HepG2 (cell line): ENCODE data around the gene TSSK6. TPM values are rescaled to one million over a fixed set of nuclear protein-coding genes. Genes with fewer than 3 reads are reported as not detected.

Experiments used
- ATAC-seq: fragments of 200-7000 bp; cut with Tn5 transposase; 3 replicates; pipeline ENCODE4 v1.9.1; 2020; ENCODE audit warnings: mild to moderate bottlenecking, moderate library complexity
- BruUV-seq: library from RNA; stranded (reverse); fragments of 400-500 nt; replicated peaks from 2 replicates; lab custom pipeline; 2021; lab: Mats Ljungman, UMichigan
- CTCF ChIA-PET: fragments of 300-600 bp; formaldehyde crosslinking; extraction: SDS; loops from one replicate; lab custom pipeline; 2021; ENCODE audit warnings: low total read pairs, inconsistent platforms, low intra/inter-chr PET ratio; lab: Yijun Ruan, JAX
- POLR2A ChIA-PET: fragments of 350-600 bp; sonication (Branson Sonifier 250); formaldehyde crosslinking; loops from one replicate; lab custom pipeline; 2020; ENCODE audit warnings: antibody characterized with exemption, inconsistent platforms; lab: Yijun Ruan, JAX
- DNase-seq: peaks from one replicate; pipeline ENCODE4 v3.0.0-alpha.2; 2015; ENCODE audit warnings: low spot score
- FAIRE-seq: peaks from 3 replicates; lab custom pipeline; 2011; peaks lifted over from hg19 to GRCh38; lab: Jason Lieb, UNC
- H2AFZ ChIP-seq: one replicate; pipeline ENCODE4 v1.6.1; 2011; ENCODE audit warnings: low read length, inconsistent platforms
- H3K27ac ChIP-seq: fragments of 300-600 bp; 3 replicates; pipeline ENCODE4 v1.8.0; 2011; ENCODE audit warnings: mixed run types, mild to moderate bottlenecking, mixed read lengths, low read length, inconsistent platforms; ENCODE audit not compliant: insufficient read depth; ENCODE audit errors: extremely low read length
- H3K27me3 ChIP-seq, 2 experiments: fragments of 200-600 bp in 1 of 2; 2 replicates in 1 of 2; 3 replicates in 1 of 2; pipeline versions ENCODE4 v1.6.0 to v1.8.0; 2011; ENCODE audit warnings: low read length in 2 of 2, mild to moderate bottlenecking in 2 of 2, moderate library complexity in 2 of 2, inconsistent platforms in 1 of 2; ENCODE audit not compliant: insufficient read depth in 2 of 2, control insufficient read depth in 1 of 2
- H3K36me3 ChIP-seq, 2 experiments: fragments of 200-600 bp in 1 of 2; replicated peaks in 1 of 2; 2 replicates in 1 of 2; 3 replicates in 1 of 2; pipeline versions ENCODE4 v1.5.1 to v1.8.0; 2011; ENCODE audit warnings: low read length in 2 of 2, inconsistent platforms in 1 of 2; ENCODE audit not compliant: insufficient read depth in 2 of 2, control insufficient read depth in 1 of 2
- H3K4me1 ChIP-seq: 2 replicates; pipeline ENCODE4 v1.5.1; 2012; ENCODE audit warnings: low read length, inconsistent platforms; ENCODE audit not compliant: insufficient read depth
- H3K4me2 ChIP-seq: 2 replicates; pipeline ENCODE4 v1.6.0; 2011; ENCODE audit warnings: low read depth, low read length, inconsistent platforms
- H3K4me3 ChIP-seq, 3 experiments: fragments of 200-600 bp in 1 of 3; sonication (generic), shearing (Covaris generic) in 1 of 3; replicated peaks in 1 of 3; 2 replicates each; pipeline ENCODE4 v1.5.1; 2011 to 2016; ENCODE audit warnings: low read length in 3 of 3, inconsistent platforms in 2 of 3, low read depth in 2 of 3, mild to moderate bottlenecking in 2 of 3, control low read depth in 1 of 3, mixed read lengths in 1 of 3; ENCODE audit not compliant: insufficient read depth in 1 of 3
- H3K79me2 ChIP-seq: one replicate; pipeline ENCODE4 v1.6.1; 2011; ENCODE audit warnings: low read length, inconsistent platforms; ENCODE audit not compliant: insufficient read depth
- H3K9ac ChIP-seq: 2 replicates; pipeline ENCODE4 v1.6.0; 2011; ENCODE audit warnings: mild to moderate bottlenecking, low read depth, low read length, inconsistent platforms; ENCODE audit not compliant: insufficient read depth
- H3K9me3 ChIP-seq: 2 replicates; pipeline ENCODE4 v1.5.1; 2012; ENCODE audit warnings: mild to moderate bottlenecking, low read length
- H4K20me1 ChIP-seq: 2 replicates; pipeline ENCODE4 v1.6.0; 2011; ENCODE audit warnings: inconsistent platforms, mild to moderate bottlenecking, low read length, moderate library complexity; ENCODE audit not compliant: insufficient read depth
- ADNP ChIP-seq: sonication (generic); formaldehyde crosslinking; IDR thresholded peaks from 2 replicates; pipeline ENCODE4 v1.4.0; 2020; ENCODE audit warnings: missing genetic modification reagents
- ATF7 ChIP-seq, 2 experiments: fragments of 450-650 bp in 1 of 2; sonication (generic) in 1 of 2; formaldehyde crosslinking in 1 of 2; IDR thresholded peaks; 2 replicates each; pipeline versions ENCODE4 v1.4.0 to v1.6.1; 2016 to 2020; ENCODE audit warnings: antibody characterized with exemption in 1 of 2, mild to moderate bottlenecking in 1 of 2, missing genetic modification reagents in 1 of 2
- GLI4 ChIP-seq: sonication (generic); formaldehyde crosslinking; IDR thresholded peaks from 2 replicates; pipeline ENCODE4 v1.5.1; 2020; ENCODE audit warnings: missing genetic modification reagents, mild to moderate bottlenecking, moderate library complexity, borderline replicate concordance
- HBP1 ChIP-seq: IDR thresholded peaks from 2 replicates; pipeline ENCODE4 v1.6.1; 2016; ENCODE audit warnings: low read depth, control low read depth
- HOXD1 ChIP-seq: sonication (generic); formaldehyde crosslinking; IDR thresholded peaks from 2 replicates; pipeline ENCODE4 v1.5.0; 2020; ENCODE audit warnings: missing genetic modification reagents
- JDP2 ChIP-seq: sonication (generic); formaldehyde crosslinking; IDR thresholded peaks from 2 replicates; pipeline ENCODE4 v1.8.1; 2022; ENCODE audit warnings: missing genetic modification reagents, borderline replicate concordance
- KDM5B ChIP-seq: sonication (generic); formaldehyde crosslinking; IDR thresholded peaks from 2 replicates; pipeline ENCODE4 v1.4.0; 2020; ENCODE audit warnings: missing genetic modification reagents, mild to moderate bottlenecking, borderline replicate concordance
- MATR3 ChIP-seq: sonication (generic); formaldehyde crosslinking; IDR thresholded peaks from 2 replicates; pipeline ENCODE4 v1.4.0; 2020; ENCODE audit warnings: missing genetic modification reagents
- NFYC ChIP-seq: IDR thresholded peaks from 2 replicates; pipeline ENCODE4 v1.6.1; 2016; ENCODE audit warnings: missing genetic modification reagents, missing compliant biosample characterization
- NPAS2 ChIP-seq: sonication (generic); formaldehyde crosslinking; IDR thresholded peaks from 2 replicates; pipeline ENCODE4 v1.8.0; 2022; ENCODE audit warnings: mild to moderate bottlenecking, missing genetic modification reagents, borderline replicate concordance
- SIX4 ChIP-seq: sonication (generic); formaldehyde crosslinking; IDR thresholded peaks from 2 replicates; pipeline ENCODE4 v1.4.0; 2020; ENCODE audit warnings: missing genetic modification reagents
- ZFP36L2 ChIP-seq: sonication (generic); formaldehyde crosslinking; IDR thresholded peaks from 2 replicates; pipeline ENCODE4 v1.4.0; 2020; ENCODE audit warnings: missing genetic modification reagents
- ZNF180 ChIP-seq: sonication (generic); formaldehyde crosslinking; IDR thresholded peaks from 2 replicates; pipeline ENCODE4 v1.4.0; 2020; ENCODE audit warnings: low read depth, missing genetic modification reagents, borderline replicate concordance
- ZNF235 ChIP-seq: sonication (generic); formaldehyde crosslinking; IDR thresholded peaks from 2 replicates; pipeline ENCODE4 v1.8.1; 2023; ENCODE audit warnings: mild to moderate bottlenecking, missing genetic modification reagents, borderline replicate concordance
- WGBS: methylation state at CpG from one replicate; pipeline ENCODE4 v1.1.6; 2017; ENCODE audit warnings: low lambda C conversion rate; 5-methylcytosine and 5-hydroxymethylcytosine counted together
- in situ Hi-C: cut with HindIII; loops from 2 replicates; pipeline ENCODE4 v1.10.0; 2017; ENCODE audit warnings: low pct_unique_long_range_greater_than_20kb; ENCODE audit not compliant: extremely low pct_ligation_motif_present
- intact Hi-C: fragments of 100-400 bp; cut with micrococcal nuclease; formaldehyde crosslinking; loops from one replicate; pipeline ENCODE4 v1.10.0; 2022; ENCODE audit not compliant: unreplicated experiment
- polyA plus RNA-seq, 8 experiments: library from polyadenylated mRNA; depleted of rRNA in 3 of 8; stranded (reverse) in 7 of 8; unstranded in 1 of 8; fragments of >200 nt; fragmentation: Illumina TruSeq in 4 of 8; extraction: Trizol in 4 of 8; gene quantifications; 2 replicates each; pipeline versions ENCODE4 v1.2.1 to v1.2.3, GENCODE V29; 2011 to 2016; ENCODE audit warnings: low read depth in 4 of 8, missing spikeins in 1 of 8, mixed read lengths in 1 of 8; ENCODE audit not compliant: insufficient read depth in 1 of 8
- total RNA-seq, 5 experiments: library from RNA; depleted of rRNA; stranded (reverse); fragments of >200 nt; fragmentation: Illumina TruSeq; extraction: Trizol; gene quantifications; 2 replicates each; pipeline ENCODE4 v1.2.3, GENCODE V29; 2016; ENCODE audit warnings: low read depth in 1 of 5
- TF ChIP-seq, protein P1 (sequence below): IDR thresholded peaks from 2 replicates; pipeline ENCODE4 v1.6.1; 2016; ENCODE audit warnings: missing compliant biosample characterization, missing genetic modification reagents, borderline replicate concordance

The TSSK6 gene
- total and polyA plus RNA-seq, 2 of the 13 experiments (the other 11 are each of a cell fraction or from before 2014, with no cell fraction given) = 0.71 to 1.2 TPM

DNA sequence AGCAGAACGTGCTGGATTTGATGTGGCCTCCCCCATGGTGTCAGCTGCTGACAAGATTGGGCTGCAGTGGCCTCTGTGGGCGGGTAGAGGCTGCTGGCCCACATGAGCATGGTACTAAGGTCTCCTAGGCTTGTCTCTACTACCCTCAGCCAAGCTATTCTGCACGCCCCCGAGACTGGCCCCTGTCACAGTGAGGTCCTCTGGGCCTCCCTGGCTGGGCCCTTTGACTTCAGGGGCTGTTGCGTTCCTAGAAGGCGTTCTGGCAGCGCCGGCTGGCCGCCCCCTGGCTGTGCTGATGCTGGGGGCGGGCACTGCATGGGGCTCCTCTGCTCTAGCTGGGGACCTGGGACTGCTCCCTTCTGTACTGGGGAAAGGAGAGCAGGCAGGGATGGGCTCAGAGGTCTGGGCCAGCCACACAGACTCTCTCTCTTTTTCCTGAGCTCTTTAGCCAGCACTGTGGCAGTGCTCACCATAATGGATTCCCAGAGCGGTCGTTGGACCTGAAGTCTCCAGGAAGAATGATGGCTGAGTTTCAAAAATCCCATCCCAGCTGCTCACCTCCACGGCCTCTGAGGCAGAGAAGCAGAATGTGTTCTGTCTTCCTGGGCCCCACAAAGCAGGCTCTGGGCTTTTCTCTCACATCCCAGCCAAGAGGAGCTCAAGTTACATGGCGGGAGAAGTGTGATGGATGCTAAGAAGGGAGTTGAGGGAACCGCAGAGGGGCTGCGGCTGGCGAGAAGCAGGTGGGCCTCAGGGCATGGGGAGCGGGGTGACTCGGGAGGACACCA is 32.3 kb downstream of the TSSK6 start:
- ATAC-seq (no peak; the same call in 2 of the 3 replicates), DNase-seq (no peak), FAIRE-seq (no peak)
- POLR2A ChIA-PET = no interaction called here
- Histone ChIP-seq H3K79me2 (peaks cover 10% of the 10 kb centered on the region), H3K27ac (no peak overlapping the region), H3K9me3 (no peaks in the 10 kb centered on the region), H3K9ac (no peak overlapping the region), H2AFZ (no peak overlapping the region), H3K36me3 (peaks cover 6 to 34% of the 10 kb centered on the region in 2 experiments; a peak in 4 of 5 replicates), H3K4me1 (peaks cover 20% of the 10 kb centered on the region), H4K20me1 (0 out of 2 replicates have a peak, but pooled peaks cover 3% of the 10 kb centered on the region), H3K27me3 (no peaks in the 10 kb centered on the region), H3K4me3 (no peak overlapping the region), H3K4me2 (no peak overlapping the region)
- intact Hi-C loops (no loop called here), in situ Hi-C loops (no loop called here)
- TF ChIP-seq ZNF180 (no peak), ATF7 (IDR thresholded peaks at IDR 0.05) (no peak), ATF7 (CRISPR knock-in tag; IDR thresholded peaks at IDR 0.05) (no peak), SIX4 (CRISPR knock-in tag) (no peak), ZFP36L2 (CRISPR knock-in tag) (no peak)
- WGBS = 93% methylated on average over 11 of the region's 19 CpGs
- no TSS peak for BruUV-seq
- CTCF ChIA-PET = no interaction called here

DNA sequence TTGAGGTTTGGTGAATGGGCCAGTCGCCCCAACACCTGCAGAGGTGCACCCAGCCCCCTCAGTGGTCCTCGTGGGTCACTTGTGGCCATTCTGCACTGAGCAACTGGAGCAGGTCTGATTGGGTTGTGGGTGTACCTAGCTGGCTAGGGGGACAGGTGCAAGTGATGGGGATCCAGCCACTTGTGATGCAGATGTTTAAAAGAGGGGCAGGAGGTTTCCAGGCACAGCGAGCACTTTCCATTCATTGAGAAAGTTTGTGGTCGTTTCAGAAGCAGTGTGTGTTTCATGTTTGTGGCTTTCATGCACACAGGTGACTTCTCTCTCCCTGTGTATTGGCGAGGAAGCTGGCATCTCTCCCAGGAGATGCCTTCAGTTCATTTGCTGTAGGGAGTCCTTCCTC is 34.7 kb downstream of the TSSK6 start:
- TF ChIP-seq ZNF235 (CRISPR knock-in tag) = no peak
- no peak for TF ChIP-seq GLI4 (CRISPR knock-in tag)
- TF ChIP-seq MATR3 (CRISPR knock-in tag) = no peak
- no peak for TF ChIP-seq HOXD1 (CRISPR knock-in tag)
- TF ChIP-seq NFYC (CRISPR knock-in tag) = no peak
- TF ChIP-seq, protein P1, sequence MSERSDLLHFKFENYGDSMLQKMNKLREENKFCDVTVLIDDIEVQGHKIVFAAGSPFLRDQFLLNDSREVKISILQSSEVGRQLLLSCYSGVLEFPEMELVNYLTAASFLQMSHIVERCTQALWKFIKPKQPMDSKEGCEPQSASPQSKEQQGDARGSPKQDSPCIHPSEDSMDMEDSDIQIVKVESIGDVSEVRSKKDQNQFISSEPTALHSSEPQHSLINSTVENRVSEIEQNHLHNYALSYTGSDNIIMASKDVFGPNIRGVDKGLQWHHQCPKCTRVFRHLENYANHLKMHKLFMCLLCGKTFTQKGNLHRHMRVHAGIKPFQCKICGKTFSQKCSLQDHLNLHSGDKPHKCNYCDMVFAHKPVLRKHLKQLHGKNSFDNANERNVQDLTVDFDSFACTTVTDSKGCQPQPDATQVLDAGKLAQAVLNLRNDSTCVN (CRISPR knock-in tag) = no peak
- TF ChIP-seq JDP2 (CRISPR knock-in tag) = no peak
- no peak for TF ChIP-seq HBP1 (CRISPR knock-in tag)
- no peak for TF ChIP-seq ADNP (CRISPR knock-in tag)
- no peak for TF ChIP-seq KDM5B (CRISPR knock-in tag)
- no peak for TF ChIP-seq NPAS2
- no peaks in the 10 kb centered on the region for H3K9me3 ChIP-seq
- intact Hi-C loops (no loop called here), in situ Hi-C loops (no loop called here)
- ATAC-seq (no peak), DNase-seq (no peak), FAIRE-seq (no peak)
- H3K4me3 ChIP-seq = no peak overlapping the region
- H3K27ac ChIP-seq = no peak overlapping the region
- POLR2A ChIA-PET = interaction anchor here (1.2 kb wide), 1 partner anchor 11 kb away, joined by 3 read pairs; no protein-coding TSS in a partner anchor
- no TSS peak for BruUV-seq
- H3K4me1 ChIP-seq = no peaks in the 10 kb centered on the region
- H2AFZ ChIP-seq = no peak overlapping the region
- CTCF ChIA-PET = no interaction called here
- H4K20me1 ChIP-seq = no peaks in the 10 kb centered on the region
- peaks cover 4 to 38% of the 10 kb centered on the region in 2 experiments for H3K36me3 ChIP-seq
- no peaks in the 10 kb centered on the region for H3K27me3 ChIP-seq
- no peak overlapping the region for H3K4me2 ChIP-seq
- 100% methylated on average over 4 of the region's 5 CpGs for WGBS
- no peak overlapping the region for H3K9ac ChIP-seq
- peaks cover 21% of the 10 kb centered on the region for H3K79me2 ChIP-seq
